Effector memory CD8-positive, alpha-beta T cell (primary cell): Measurements from ENCODE around the gene TRAPPC4.
"Not testable (repeated sequence)": the region's sequence is repeated elsewhere in the genome, so short reads cannot be mapped to it uniquely, and the experiment has no call there.

Experiments
- ATAC-seq: fragments of 150-1000 bp; cut with Tn5 transposase; replicated peaks from 2 replicates; pipeline ENCODE4 v1.10.0; 2021; ENCODE audit warnings: mild to moderate bottlenecking, moderate library complexity
- DNase-seq, 3 experiments: peaks; one replicate each; pipeline ENCODE4 v3.0.0; 2021
- H3K27ac Mint-ChIP-seq, 2 donors: one replicate each; pipeline ENCODE4 v1.8.0; 2022; ENCODE audit warnings: mild to moderate bottlenecking in 2 of 2, mixed read lengths in 2 of 2, moderate library complexity in 2 of 2
- H3K27me3 Mint-ChIP-seq, 2 donors: one replicate each; pipeline ENCODE4 v1.8.0; 2022; ENCODE audit warnings: mixed read lengths in 2 of 2
- H3K36me3 Mint-ChIP-seq: one replicate; pipeline ENCODE4 v1.8.0; 2022; ENCODE audit warnings: mild to moderate bottlenecking, moderate library complexity, mixed read lengths; ENCODE audit not compliant: insufficient read depth
- H3K4me1 Mint-ChIP-seq, 2 donors: one replicate each; pipeline ENCODE4 v1.8.0; 2022; ENCODE audit warnings: low read depth in 2 of 2, mixed read lengths in 2 of 2
- H3K4me3 Mint-ChIP-seq, 2 donors: one replicate each; pipeline ENCODE4 v1.8.0; 2022; ENCODE audit warnings: mild to moderate bottlenecking in 2 of 2, mixed read lengths in 2 of 2, moderate library complexity in 2 of 2
- H3K9me3 Mint-ChIP-seq, 2 donors: one replicate each; pipeline ENCODE4 v1.8.0; 2022; ENCODE audit warnings: mixed read lengths in 2 of 2
- total RNA-seq, 9 experiments: gene quantifications; one replicate each; lab custom pipeline; 2026; lab: John Stamatoyannopoulos, UW

Gene TRAPPC4, protein sequence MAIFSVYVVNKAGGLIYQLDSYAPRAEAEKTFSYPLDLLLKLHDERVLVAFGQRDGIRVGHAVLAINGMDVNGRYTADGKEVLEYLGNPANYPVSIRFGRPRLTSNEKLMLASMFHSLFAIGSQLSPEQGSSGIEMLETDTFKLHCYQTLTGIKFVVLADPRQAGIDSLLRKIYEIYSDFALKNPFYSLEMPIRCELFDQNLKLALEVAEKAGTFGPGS
- 31.6 to 61.3 (median 41.0) reads per million in 9 experiments for total RNA-seq

GRCh38 chr11:119018074-119018938 lies at the start of gene TRAPPC4, which contains the start of gene RPS25:
Gene TRAPPC4, plus strand, starts transcription at chr11:119018766. Its CDS starts 30 bp downstream, at chr11:119018796.
Gene RPS25, minus strand, starts transcription at chr11:119018343. Its CDS starts 59 bp downstream, at chr11:119018284.
- Mint-ChIP-seq H3K4me3 (peak within 1 kb of the TSS; percentile 98 to 100), H3K4me1 (peaks cover 27 to 47% of the 10 kb centered on the region in 2 donors), H3K9me3 (no peaks in the 10 kb centered on the region), H3K36me3 (peaks cover 93% of the 10 kb centered on the region), H3K27ac (peak within 1 kb of the TSS; percentile 99 to 100), H3K27me3 (no peaks in the 10 kb centered on the region)
- ATAC-seq, result peak; percentile 85
- DNase-seq, result peak; percentile 92 to 94 (median 92)

DNA sequence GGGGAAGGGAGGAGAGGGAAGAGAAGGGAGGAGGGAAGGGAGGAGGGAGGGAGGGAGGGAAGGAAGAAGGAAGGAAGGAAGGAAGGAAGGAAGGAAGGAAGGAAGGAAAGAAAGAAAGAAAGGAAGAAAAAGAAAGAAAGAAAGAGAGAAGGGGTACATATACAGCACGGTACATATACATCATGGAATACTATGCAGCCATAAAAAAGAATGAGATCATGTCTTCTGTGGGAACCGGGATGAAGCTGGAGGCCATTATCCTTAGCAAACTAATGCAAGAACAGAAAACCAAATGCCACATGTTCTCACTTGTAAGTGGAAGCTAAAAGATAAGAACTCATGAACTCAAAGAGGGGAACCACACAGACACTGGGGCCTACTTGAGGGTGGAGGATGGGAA lies 49.1 kb upstream of the TRAPPC4 start:
- DNase-seq, H3K36me3 Mint-ChIP-seq, H3K4me3 Mint-ChIP-seq, H3K27ac Mint-ChIP-seq, H3K4me1 Mint-ChIP-seq, H3K9me3 Mint-ChIP-seq, ATAC-seq: not testable (repeated sequence)
- H3K27me3 Mint-ChIP-seq, result peaks cover 9 to 34% of the 10 kb centered on the region in 2 donors

DNA sequence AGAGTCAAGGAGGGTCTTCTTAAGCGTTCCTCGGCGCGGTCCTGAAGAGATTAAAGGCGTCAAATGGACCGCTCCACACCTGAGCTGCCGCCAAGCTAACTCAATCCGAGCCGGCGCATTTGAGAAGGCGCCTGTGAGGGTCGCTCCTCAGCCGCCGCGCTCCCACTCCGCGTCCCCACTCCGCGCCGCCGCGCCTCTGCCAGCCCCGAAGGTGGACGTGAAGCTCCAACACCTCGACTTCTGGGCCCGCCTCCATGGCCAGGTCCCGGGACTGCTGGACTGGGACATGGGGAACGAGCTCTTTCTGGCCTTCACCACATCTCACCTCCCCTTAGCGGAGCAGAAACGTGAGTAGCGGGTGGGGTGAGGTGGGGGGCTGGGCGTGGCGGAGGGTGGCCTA lies 46.9 kb upstream of the TRAPPC4 start, which contains the start of gene FOXR1:
TSS of gene FOXR1 (plus strand) at position 116 of the 400 bp plus-strand sequence. CDS start at position 287, 171 bp downstream.
- no peak for DNase-seq
- Mint-ChIP-seq H3K4me1 (no peaks in the 10 kb centered on the region), H3K9me3 (no peaks in the 10 kb centered on the region), H3K4me3 (no peak within 1 kb of the TSS), H3K27me3 (peaks cover 28 to 53% of the 10 kb centered on the region in 2 donors), H3K36me3 (no peaks in the 10 kb centered on the region), H3K27ac (no peak within 1 kb of the TSS)
- ATAC-seq, result no peak

DNA sequence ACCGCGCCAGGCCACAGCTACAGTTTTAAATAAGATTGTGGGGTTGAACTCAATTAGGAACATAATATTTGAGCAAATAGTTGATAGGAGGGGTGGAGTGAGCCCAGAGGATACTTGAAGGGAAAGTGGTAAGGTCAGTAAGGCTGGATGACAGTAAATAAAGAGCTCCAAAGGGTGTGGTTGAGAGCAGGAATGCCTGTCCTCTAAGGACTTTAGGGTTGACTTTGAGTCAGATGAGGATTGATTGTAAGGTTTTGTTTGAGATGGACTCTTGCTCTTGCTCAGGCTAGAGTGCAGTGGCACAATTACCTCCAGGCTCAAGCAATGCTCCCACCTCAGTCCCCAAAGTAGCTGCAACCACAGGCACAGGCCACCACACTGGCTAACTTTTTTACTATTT lies 44.6 kb upstream of the TRAPPC4 start:
- Mint-ChIP-seq H3K4me3 (no peak overlapping the region), H3K36me3 (no peaks in the 10 kb centered on the region), H3K9me3 (no peaks in the 10 kb centered on the region), H3K4me1 (no peaks in the 10 kb centered on the region), H3K27me3 (peaks cover 32 to 60% of the 10 kb centered on the region in 2 donors), H3K27ac (no peak overlapping the region)
- no peak for ATAC-seq
- DNase-seq, result no peak

- Mint-ChIP-seq H3K4me1 (no peaks in the 10 kb centered on the region), H3K27ac (no peak overlapping the region)
These were observed 42.5 kb upstream of the TRAPPC4 start for GRCh38 chr11:118975771-118976709.

DNA sequence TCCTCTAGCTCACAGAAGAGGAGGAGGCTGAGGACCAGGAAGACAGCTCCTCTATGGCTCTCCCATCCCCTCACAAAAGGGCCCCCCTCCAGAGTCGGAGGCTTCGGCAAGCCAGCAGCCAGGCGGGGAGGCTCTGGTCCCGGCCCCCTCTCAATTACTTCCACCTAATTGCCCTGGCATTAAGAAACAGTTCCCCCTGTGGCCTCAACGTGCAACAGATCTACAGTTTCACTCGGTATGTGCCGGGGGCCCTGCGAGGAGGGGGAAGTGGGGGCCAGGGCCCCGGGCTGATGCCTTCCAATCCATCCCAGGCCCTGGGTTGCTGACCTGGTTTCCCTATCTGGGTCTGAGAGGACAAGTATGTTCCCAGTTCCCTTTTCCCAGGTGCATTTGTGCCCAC lies 39.1 kb upstream of the TRAPPC4 start:
- Mint-ChIP-seq H3K9me3 (no peaks in the 10 kb centered on the region), H3K27ac (no peak overlapping the region), H3K4me3 (no peak overlapping the region), H3K27me3 (peaks cover 24 to 36% of the 10 kb centered on the region in 2 donors), H3K4me1 (no peaks in the 10 kb centered on the region), H3K36me3 (no peaks in the 10 kb centered on the region)
- ATAC-seq (no peak), DNase-seq (no peak)

More at GRCh38 chr11:118975771-118976709, 42.5 kb upstream of the TRAPPC4 start:
- Mint-ChIP-seq H3K4me3 (no peak overlapping the region), H3K9me3 (no peaks in the 10 kb centered on the region), H3K27me3 (peaks cover 32 to 51% of the 10 kb centered on the region in 2 donors), H3K36me3 (no peaks in the 10 kb centered on the region)
- no peak for ATAC-seq
- DNase-seq, result no peak

DNA sequence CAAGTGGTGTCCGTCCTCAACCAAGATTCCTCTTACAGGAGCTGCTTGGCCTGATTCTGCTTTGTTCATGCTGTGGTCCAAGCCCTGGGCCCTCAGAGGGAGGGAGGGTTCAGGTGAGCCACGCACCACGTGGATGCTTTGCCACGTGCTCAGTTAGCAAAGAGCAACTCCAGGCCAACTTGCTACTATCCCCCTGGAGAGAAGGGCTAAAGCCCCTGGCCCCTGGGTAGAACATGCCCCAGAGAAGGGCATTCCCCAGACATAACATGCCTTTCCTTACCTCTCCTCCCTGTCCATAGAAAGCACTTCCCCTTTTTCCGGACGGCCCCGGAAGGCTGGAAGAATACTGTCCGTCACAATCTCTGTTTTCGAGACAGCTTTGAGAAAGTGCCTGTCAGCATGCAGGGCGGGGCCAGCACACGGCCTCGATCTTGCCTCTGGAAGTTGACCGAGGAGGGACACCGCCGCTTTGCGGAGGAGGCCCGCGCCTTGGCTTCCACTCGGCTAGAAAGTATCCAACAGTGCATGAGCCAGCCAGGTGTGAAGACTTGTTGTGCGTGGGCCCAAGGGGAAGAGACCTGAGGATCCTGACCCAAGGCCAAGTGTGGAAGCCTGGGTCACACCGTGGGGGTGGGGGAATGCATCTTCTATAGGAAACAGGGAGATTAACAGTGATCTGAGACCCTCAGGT lies 38.2 kb upstream of the TRAPPC4 start:
- no peak for DNase-seq
- ATAC-seq, result no peak
- Mint-ChIP-seq H3K9me3 (no peaks in the 10 kb centered on the region), H3K4me3 (no peak overlapping the region), H3K36me3 (no peaks in the 10 kb centered on the region), H3K4me1 (no peaks in the 10 kb centered on the region), H3K27me3 (peaks cover 15 to 27% of the 10 kb centered on the region in 2 donors), H3K27ac (no peak overlapping the region)

- not testable (repeated sequence) for H3K27me3 Mint-ChIP-seq, DNase-seq, H3K27ac Mint-ChIP-seq, H3K4me1 Mint-ChIP-seq, ATAC-seq, H3K9me3 Mint-ChIP-seq, H3K36me3 Mint-ChIP-seq, H3K4me3 Mint-ChIP-seq
These were observed 34.2 kb upstream of the TRAPPC4 start for GRCh38 chr11:118984337-118984736.

DNA sequence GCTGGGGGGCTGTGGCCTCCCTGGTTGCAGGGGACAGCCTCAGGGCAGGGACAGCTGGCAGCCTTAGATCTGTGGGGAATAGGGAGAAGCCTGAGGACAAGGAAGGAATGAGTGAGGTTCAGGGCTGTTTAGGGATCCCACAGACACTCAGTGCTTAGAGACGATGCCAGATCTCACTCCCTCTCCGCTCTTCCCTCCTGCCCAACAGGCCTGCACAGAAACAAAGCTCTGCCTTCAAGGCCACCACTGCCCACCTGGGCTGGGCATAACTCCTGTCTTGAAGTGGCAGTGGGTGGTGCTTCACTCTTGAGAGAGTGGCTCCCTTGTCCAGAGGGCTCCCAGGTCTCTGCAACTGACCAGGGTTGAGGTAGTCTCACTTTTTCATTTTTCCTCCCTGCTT lies 33.7 kb upstream of the TRAPPC4 start:
- Mint-ChIP-seq H3K27me3 (no peaks in the 10 kb centered on the region), H3K4me3 (no peak overlapping the region), H3K9me3 (no peaks in the 10 kb centered on the region), H3K4me1 (peaks cover 0 to 2% of the 10 kb centered on the region in 2 donors), H3K36me3 (peaks cover 3% of the 10 kb centered on the region), H3K27ac (peak overlapping the region in 1 of 2 donors; percentile 88)
- DNase-seq (no peak), ATAC-seq (no peak)

DNA sequence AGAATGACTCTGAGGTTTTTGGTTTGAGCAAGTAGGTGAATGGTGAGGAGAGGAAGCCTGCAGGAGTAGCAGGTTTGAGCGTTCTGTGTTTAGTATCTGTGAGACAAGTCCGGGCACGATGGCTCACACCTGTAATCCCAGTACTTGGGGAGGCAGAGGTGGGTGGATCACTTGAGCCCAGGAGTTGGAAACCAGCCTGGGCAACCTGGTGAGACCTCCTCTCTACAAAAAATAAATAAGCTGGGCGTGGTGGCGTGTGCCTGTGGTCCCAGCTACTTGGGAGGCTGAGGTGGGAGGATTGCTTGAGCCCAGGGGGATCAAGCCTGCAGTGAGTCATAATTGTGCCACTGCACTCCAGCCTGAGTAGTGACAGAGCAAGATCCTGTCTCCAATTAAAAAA lies 30.3 kb upstream of the TRAPPC4 start:
- no peaks in the 10 kb centered on the region for H3K27me3 Mint-ChIP-seq
- peaks cover 3% of the 10 kb centered on the region for H3K36me3 Mint-ChIP-seq
- H3K4me3 Mint-ChIP-seq, result no peak overlapping the region
- H3K27ac Mint-ChIP-seq, result no peak overlapping the region
- ATAC-seq (no peak), DNase-seq (no peak)
- H3K9me3 Mint-ChIP-seq, result no peaks in the 10 kb centered on the region
- H3K4me1 Mint-ChIP-seq, result peaks cover 0 to 2% of the 10 kb centered on the region in 2 donors

GRCh38 chr11:118991486-118992038 lies 27.0 kb upstream of the TRAPPC4 start:
- not testable (repeated sequence) for H3K4me1 Mint-ChIP-seq, H3K27me3 Mint-ChIP-seq, H3K36me3 Mint-ChIP-seq, H3K27ac Mint-ChIP-seq, H3K9me3 Mint-ChIP-seq, H3K4me3 Mint-ChIP-seq, DNase-seq, ATAC-seq

GRCh38 chr11:118996926-118997626 lies 21.5 kb upstream of the TRAPPC4 start:
- Mint-ChIP-seq H3K4me1 (peaks cover 25 to 26% of the 10 kb centered on the region in 2 donors), H3K9me3 (no peaks in the 10 kb centered on the region), H3K36me3 (peaks cover 38% of the 10 kb centered on the region), H3K27ac (peak overlapping the region; percentile 98 to 99), H3K27me3 (no peaks in the 10 kb centered on the region), H3K4me3 (peak overlapping the region; percentile 82 to 95)
- DNase-seq (peak; percentile 14 to 26 (median 23)), ATAC-seq (peak; percentile 12)
